ENCODE results near the gene PLXNB1. TPM values are rescaled to one million over a fixed set of nuclear protein-coding genes. Genes with fewer than 3 reads are reported as not detected.

Gene PLXNB1
- total RNA-seq, 1 donor from 2014 or later: 63.7 TPM

- no peak for TF ChIP-seq CTCF (IDR thresholded peaks at IDR 0.05; ENCODE audit: insufficient read depth, low read length, severe bottlenecking)
- H3K4me3 ChIP-seq (ENCODE audit: low read depth, low read length): no peak overlapping the region
- no peak for DNase-seq (ENCODE audit: low read depth)
- FAIRE-seq: no peak
- H3K36me3 ChIP-seq (ENCODE audit: control insufficient read depth, insufficient read depth, low read length): peaks cover 4% of the 10 kb centered on the region
- no peaks in the 10 kb centered on the region for H3K27me3 ChIP-seq (ENCODE audit: control insufficient read depth, insufficient read depth, low read length)
Measured at GRCh38 chr3:48397767-48398681, 31.9 kb downstream of the PLXNB1 start.

GRCh38 chr3:48395714-48396113 lies 34.2 kb downstream of the PLXNB1 start:
- no peak overlapping the region for H3K4me3 ChIP-seq (ENCODE audit: low read depth, low read length)
- DNase-seq (ENCODE audit: low read depth) (no peak), FAIRE-seq (no peak)
- no peaks in the 10 kb centered on the region for H3K36me3 ChIP-seq (ENCODE audit: control insufficient read depth, insufficient read depth, low read length)
- no peak for TF ChIP-seq CTCF (IDR thresholded peaks at IDR 0.05; ENCODE audit: insufficient read depth, low read length, severe bottlenecking)
- no peaks in the 10 kb centered on the region for H3K27me3 ChIP-seq (ENCODE audit: control insufficient read depth, insufficient read depth, low read length)

GRCh38 chr3:48394391-48394790 lies 35.5 kb downstream of the PLXNB1 start:
- no peak for TF ChIP-seq CTCF (IDR thresholded peaks at IDR 0.05; ENCODE audit: insufficient read depth, low read length, severe bottlenecking)
- Histone ChIP-seq H3K4me3 (ENCODE audit: low read depth, low read length) (no peak overlapping the region), H3K27me3 (ENCODE audit: control insufficient read depth, insufficient read depth, low read length) (no peaks in the 10 kb centered on the region), H3K36me3 (ENCODE audit: control insufficient read depth, insufficient read depth, low read length) (no peaks in the 10 kb centered on the region)
- FAIRE-seq: no peak
- no peak for DNase-seq (ENCODE audit: low read depth)

GRCh38 chr3:48388966-48389365 lies 40.9 kb downstream of the PLXNB1 start:
- no peak for DNase-seq (ENCODE audit: low read depth)

GRCh38 chr3:48387634-48388033 lies 42.3 kb downstream of the PLXNB1 start:
- no peak overlapping the region for H3K4me3 ChIP-seq (ENCODE audit: low read depth, low read length)
- no peak for TF ChIP-seq CTCF (IDR thresholded peaks at IDR 0.05; ENCODE audit: insufficient read depth, low read length, severe bottlenecking)
- H3K27me3 ChIP-seq (ENCODE audit: control insufficient read depth, insufficient read depth, low read length): no peaks in the 10 kb centered on the region
- FAIRE-seq: no peak
- DNase-seq (ENCODE audit: low read depth): peak; percentile 21
- H3K36me3 ChIP-seq (ENCODE audit: control insufficient read depth, insufficient read depth, low read length): no peaks in the 10 kb centered on the region

More at GRCh38 chr3:48388966-48389365, 40.9 kb downstream of the PLXNB1 start:
- no peak overlapping the region for H3K4me3 ChIP-seq (ENCODE audit: low read depth, low read length)
- no peaks in the 10 kb centered on the region for H3K27me3 ChIP-seq (ENCODE audit: control insufficient read depth, insufficient read depth, low read length)
- H3K36me3 ChIP-seq (ENCODE audit: control insufficient read depth, insufficient read depth, low read length): no peaks in the 10 kb centered on the region
- TF ChIP-seq CTCF (IDR thresholded peaks at IDR 0.05; ENCODE audit: insufficient read depth, low read length, severe bottlenecking): no peak
- no peak for FAIRE-seq
